Neural cell (in vitro differentiated cells): ENCODE data around the gene CCDC124.

ENCODE experiments used
- CTCF ChIP-seq: fragments of 450-650 bp; IDR thresholded peaks from 2 replicates; pipeline ENCODE4 v1.5.1; 2014; ENCODE audit warnings: antibody characterized with exemption, mild to moderate bottlenecking, moderate library complexity; ENCODE audit not compliant: poor library complexity, severe bottlenecking
- EP300 ChIP-seq: fragments of 450-650 bp; conservative IDR thresholded peaks from 2 replicates; pipeline ENCODE4 v1.6.1; 2014; ENCODE audit warnings: antibody characterized with exemption, mild to moderate bottlenecking, moderate library complexity; ENCODE audit not compliant: poor library complexity, severe bottlenecking
- EZH2 ChIP-seq: fragments of 200-600, 300-800 bp; shearing (Covaris generic), sonication (generic); IDR thresholded peaks from 2 replicates; pipeline ENCODE4 v1.6.1; 2014; ENCODE audit warnings: antibody characterized with exemption, low read length, borderline replicate concordance, mild to moderate bottlenecking; ENCODE audit not compliant: insufficient read depth, poor library complexity, severe bottlenecking
- POLR2AphosphoS5 ChIP-seq: IDR thresholded peaks from 2 replicates; pipeline ENCODE4 v1.6.1; 2012
- REST ChIP-seq: IDR thresholded peaks from 2 replicates; pipeline ENCODE4 v1.6.1; 2012; ENCODE audit warnings: borderline replicate concordance
- TAF1 ChIP-seq: IDR thresholded peaks from 2 replicates; pipeline ENCODE4 v1.6.1; 2012; ENCODE audit warnings: low read depth

- no peak for TF ChIP-seq CTCF
- TF ChIP-seq POLR2AphosphoS5, result no peak
- TF ChIP-seq EZH2, result no peak
- no peak for TF ChIP-seq TAF1
- TF ChIP-seq EP300, result no peak
- no peak for TF ChIP-seq REST
Measured at GRCh38 chr19:17969096-17969792, 36.4 kb downstream of the CCDC124 start.
